AG08396 (cell line): ENCODE results near the gene UBE3D.
"Not testable (repeated sequence)": the region's sequence is repeated elsewhere in the genome, so short reads cannot be mapped to it uniquely, and the experiment has no call there.

ENCODE experiments used
- DNase-seq: peaks from one replicate; pipeline ENCODE4 v3.0.0; 2012; ENCODE audit warnings: low spot score, mixed read lengths

The UBE3D gene

DNA sequence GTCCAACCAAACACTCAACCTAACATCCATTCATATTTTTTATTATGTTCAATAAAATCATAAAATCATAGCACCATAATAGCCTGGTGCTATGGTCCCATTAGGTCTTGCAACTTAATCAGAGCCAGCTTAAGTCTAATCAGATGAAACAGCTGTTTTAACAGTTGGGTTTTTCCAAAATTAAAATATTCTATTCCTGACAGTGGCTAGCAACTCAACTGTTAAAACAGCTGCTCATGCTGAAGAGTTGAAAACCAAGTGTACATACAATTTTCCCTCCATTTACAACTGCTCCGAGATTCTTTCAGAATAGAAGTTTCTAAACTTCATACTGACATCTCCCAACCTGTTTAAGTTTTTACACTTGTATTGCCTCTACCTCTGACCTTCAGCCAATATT, 89.5 kb downstream of the UBE3D start:
- DNase-seq = no peak

DNA sequence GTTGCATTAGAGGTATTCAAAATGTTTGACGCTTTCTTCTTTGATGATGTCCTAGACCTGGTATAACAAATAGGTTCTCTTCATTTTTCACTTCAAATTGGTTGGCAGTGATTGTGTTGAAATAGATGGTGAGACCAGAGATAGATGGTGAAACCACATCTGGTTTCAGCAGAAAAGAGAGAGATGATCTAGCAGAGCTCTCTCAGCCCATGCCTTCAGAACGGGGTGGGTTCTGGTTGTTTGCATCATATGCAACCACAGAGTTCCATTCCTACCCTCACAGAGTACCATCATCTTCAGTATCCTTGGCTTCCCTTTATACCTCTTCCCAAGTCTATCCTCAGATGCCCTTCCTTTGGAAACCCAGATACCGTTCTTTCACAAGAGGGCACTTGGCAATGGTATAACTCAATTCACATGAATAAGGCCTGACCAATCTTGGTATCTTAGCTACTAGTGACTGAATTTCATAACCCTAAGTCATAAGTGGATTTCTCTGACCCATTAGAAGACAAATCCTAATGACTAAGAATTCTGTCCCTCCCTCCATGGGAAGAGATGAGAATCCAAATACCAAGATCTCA, 93.7 kb downstream of the UBE3D start:
- no peak for DNase-seq

DNA sequence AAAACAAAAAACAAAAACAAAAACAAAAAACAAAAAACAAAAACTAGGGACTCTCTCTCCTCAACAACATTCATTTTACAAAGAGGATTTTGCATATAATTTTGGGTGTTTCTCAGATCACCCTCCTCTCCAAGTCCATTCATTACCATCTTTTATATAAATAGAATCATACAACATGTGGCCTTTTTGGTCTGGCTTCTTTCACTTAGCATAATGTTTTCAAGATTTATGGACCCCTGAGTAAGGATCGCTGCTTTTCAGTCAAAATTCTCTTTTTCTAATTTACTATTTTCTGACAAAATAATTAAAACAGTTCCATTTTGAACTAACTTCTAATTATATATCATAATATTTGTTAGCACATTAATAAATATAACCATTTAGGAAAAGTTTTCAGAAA, 94.8 kb downstream of the UBE3D start:
- no peak for DNase-seq

DNA sequence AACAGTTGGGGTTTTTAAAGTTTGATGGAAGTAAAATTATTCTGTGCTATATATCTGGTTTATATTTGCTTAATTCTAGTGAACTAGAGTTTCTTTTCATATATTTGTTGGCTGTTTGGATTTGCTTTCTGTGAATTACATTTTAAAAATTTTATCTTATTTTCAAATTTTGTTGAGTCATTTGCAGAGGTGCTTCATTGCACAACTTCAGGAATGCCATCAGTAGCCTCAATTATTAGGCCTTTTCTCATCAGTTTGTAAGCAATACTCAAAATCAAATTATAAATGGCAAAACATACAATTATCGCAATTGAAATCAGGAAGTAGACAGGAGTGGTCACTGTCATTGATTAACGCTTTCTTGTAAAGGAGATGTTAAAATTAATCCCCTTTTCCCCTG, 96.9 kb downstream of the UBE3D start:
- no peak for DNase-seq

DNA sequence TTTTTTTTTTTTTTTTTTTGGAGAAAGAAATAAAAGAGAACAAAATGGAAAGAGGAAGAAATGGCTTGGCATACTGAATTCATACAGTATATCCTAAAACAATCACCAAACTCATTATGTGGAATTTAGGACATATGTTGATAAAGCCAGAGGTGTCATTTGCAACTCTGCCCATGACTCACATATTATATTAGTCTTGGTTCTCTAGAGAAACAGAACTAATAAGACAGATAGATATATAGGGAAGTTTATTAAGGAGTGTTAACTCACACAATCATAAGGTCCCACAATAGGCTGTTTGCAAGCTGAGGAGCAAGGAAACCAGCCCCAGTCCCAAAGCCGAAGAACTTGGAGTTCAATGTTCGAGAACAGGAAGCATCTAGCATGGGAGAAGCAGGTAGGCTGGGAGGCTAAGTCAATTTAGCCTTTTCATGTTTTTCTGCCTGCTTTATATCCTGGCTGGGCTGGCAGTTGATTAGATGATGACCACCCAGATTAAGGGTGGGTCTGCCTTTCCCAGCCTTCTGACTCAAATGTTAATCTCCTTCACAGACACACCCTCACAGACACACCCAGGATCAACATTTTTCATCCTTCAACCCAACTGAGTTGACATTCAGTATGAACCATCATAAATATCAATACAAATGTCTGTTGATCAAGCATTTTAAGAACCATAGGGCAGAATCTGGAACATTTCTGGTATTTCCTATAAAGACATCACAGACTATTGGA, 102.3 kb downstream of the UBE3D start:
- no peak for DNase-seq

DNA sequence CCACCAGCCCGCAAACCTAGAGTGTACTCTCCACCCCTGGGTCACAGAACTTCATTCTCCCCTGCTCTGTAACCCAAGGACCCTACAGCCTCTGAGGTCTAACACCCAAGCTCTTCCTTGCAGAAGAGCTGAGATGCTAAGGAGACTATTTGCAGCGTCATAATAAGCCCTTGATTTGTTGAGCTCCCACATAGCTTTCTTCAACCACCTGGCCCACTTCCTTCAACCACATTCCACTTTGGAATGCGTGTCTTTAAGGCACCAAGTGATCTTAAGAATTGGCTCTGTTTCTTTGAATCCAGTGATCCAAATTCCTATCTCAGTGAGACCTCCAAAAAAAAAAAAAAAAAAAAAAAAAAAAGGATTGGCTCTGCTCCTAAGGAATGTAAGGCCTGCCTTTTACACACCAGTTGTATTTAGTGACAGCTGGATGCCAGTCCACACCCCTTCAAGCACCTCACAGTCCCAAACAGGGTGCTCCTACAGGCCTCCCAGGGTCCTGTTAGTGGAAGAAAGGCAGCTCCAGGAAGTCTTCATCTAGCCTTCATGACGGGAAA, 106.2 kb downstream of the UBE3D start:
- DNase-seq = peak; percentile 17

DNA sequence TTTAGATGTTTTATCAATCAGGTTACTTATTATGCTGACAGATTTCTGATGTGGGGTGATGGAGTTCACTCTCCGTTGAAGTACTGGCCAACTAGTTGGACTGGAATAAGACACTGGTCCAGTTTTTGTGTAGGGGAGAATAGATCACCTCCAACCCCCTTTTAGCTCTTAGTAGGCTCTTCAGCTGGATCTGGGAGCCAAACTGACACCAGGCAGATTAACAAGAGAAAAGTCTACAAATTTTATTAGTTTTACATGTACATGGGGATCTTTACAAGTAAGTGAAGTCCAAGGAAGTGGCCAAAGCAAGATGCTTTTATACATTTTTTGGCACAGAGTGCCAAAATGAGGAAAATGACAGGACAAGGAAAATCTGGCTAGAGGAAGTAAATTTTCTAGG, 107.1 kb downstream of the UBE3D start:
- DNase-seq = no peak

DNA sequence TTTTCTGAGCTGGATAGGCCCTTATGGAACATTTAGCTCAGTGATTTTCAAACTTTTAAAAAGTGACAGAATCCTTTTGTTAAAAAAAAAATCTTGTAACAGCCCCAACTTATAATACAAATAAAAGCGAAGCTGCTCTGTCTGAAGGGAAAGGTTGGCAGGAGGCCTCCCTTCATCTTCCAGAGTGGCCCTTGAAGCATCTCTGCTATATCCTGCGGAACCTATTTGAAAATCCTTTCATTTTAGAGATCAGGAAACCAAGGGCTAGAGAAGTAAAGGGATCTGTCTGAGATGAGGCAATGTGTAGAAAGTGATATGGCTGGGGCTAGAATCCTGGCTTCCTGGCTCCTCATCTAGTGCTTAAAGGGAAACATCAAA, 107.8 kb downstream of the UBE3D start:
- no peak for DNase-seq

DNA sequence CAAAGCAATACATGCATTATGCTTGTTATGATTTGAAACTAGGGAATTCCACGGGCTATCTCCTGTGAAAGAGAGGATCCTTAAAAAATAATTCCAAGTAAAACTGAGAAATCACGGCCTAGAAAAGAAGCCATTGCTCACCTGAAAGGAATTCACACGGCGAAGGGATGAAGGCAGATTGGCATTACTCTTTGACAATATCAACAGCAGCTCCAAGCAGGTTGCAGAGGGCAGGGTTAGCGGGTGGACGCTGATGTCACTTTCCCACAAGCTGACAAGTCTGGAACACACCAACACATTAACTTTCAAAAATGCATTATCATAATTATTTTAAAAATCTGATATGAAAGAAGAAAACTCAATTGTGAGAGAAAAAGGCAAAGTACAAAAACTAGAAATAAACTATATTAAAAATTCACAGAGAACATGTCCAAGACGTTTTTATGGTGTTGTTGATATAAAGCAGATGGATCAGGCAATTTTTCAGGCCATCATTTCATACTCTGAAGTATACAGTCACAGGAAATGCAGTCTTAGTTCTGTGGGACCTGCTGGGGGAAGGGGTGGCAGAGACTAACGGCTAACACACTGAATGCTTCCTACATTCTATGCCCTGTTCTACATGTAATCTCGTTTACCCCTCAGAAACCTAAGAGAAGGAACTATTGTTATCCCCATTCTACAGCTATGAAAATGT, 108.3 kb downstream of the UBE3D start:
- DNase-seq = no peak

DNA sequence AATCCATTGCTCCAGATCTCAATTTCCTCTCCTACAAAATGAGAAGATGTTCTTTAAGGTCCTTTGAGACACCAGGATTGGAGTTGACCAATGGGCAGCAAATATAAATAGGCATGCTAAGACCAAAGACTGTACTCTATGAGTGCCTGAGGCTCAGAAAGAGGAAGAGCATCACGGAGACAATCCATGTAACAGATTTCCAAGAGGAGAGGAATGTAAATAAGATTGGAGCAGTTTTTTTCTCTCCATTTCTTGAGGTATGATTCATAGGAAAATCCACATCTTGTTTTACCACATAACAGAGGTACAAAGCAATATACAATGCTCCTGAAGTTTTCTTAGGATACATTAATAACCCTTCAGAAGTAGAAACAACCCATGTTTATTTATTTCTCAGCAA, 109.8 kb downstream of the UBE3D start:
- DNase-seq = peak; percentile 30

DNA sequence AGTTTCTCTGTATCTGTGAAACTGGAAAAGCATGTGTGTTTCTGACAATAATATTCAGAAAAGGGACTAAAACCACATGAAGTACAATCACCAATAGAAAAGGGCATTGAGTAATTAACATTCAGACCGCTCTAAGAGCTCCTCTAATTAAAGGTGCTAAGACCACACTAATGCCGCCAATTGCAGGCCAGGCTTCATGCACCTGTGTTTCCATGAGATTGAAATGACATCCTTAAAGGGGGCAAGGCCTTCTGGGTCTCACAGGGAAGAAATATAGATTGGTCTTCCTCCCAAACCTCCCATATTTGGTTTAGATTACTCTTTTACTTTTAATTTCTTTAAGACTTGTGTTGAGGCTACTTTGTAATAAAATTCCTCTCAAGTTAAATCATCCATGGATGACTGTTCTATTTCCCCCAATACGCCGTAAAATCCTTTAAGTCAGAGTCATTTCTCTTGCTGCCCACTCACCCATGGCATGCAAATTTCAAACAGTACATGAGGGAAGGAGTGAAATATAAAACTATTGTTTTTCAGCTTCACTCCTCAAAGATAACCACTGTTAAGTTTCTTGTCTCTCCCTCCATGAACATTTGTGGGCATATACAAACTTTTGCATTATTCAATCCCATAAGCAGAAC, 110.6 kb downstream of the UBE3D start:
- DNase-seq = no peak

DNA sequence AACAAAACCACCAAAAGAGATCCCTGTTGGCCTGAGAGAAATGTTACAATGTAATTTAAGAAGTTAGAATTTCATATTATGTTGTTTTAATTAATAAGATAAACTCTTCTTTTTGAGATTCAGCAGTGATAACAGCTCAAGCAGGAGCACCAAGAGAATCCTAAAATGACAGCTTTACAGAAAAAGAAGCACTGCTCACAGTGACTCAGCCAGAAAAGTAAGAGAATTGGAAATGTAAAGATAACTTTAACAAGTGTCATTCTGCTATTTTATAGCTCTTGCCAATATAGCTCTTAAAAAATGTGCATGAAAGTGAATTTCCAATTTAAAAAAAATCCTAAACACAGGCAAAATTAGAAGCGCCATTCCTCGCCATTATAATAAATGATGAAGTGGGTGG, 111.3 kb downstream of the UBE3D start:
- DNase-seq = no peak

DNA sequence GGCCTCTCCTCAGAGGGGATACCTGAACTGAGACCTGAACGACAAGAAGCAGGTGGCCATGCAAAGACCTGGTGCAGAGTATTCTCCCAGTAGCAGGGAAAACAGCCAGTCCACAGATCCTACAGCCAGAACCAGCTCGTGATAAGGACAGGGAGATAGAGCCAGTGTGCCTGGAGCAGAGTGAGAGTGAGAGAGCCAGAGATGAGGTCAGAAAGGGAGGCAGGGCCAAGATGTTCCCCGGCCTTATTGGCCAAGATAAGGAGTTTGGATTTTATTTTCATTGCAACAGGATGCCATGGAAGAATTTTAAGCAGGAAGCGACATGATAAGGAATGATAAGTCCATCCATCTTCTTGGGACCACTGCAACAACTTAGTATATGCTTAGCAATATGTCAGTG, 111.8 kb downstream of the UBE3D start:
- no peak for DNase-seq

DNA sequence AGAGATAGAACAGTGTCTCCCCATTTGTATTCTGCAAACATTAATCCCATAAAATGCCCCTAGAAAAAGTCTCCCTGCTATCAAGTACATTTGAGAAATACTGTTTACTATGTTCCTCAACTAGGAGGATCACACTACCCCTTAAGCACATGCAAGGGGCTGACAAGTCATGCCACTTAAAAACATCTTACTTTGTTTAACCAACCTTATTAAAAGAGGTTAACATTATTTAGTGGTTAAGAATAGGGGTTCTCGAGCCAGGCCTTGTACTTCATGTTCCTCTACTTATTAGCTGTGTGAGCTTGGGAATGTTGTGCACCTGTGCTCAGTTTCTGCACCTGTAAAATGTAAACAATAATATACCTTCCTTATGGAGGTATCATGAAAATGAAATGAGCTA, 113.7 kb downstream of the UBE3D start:
- DNase-seq = no peak

DNA sequence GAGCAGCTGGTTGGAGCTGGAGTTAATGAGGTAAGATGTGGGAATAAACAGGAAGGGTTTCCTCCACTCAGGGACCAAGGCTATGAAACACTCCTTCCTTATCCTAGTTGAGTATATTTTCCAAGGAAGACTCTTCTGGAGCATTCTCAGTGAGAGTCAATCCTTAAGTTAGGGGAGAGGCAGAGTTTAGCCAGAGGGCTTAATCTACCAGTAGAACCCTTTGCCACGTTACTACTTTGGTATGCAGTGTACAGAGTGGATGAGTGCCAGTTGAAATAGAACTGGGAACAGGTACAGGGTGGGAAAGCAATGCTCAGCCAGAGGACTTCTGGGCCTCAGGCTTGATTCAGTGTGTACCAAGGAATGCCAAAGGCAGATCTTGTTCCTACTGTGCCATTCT, 114.3 kb downstream of the UBE3D start:
- no peak for DNase-seq

DNA sequence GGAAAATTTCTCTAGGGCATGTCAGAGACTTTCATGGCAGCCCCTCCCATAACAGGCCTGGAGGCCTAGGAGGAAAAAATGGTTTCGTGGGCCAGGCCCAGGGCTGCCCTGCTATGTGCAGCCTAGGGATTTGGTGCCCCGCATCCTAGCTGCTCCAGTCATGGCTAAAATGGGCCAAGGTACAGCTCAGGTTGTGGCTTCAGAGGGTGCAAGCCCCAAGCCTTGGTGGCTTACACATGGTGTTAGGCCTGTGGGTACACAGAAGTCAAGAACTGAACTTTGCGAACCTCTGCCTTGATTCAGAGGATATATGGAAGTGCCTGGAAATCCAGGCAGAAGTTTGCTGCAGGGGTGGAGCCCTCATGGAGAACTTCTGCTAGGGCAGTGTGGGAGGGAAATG, 134.7 kb downstream of the UBE3D start:
- not testable (repeated sequence) for DNase-seq

DNA sequence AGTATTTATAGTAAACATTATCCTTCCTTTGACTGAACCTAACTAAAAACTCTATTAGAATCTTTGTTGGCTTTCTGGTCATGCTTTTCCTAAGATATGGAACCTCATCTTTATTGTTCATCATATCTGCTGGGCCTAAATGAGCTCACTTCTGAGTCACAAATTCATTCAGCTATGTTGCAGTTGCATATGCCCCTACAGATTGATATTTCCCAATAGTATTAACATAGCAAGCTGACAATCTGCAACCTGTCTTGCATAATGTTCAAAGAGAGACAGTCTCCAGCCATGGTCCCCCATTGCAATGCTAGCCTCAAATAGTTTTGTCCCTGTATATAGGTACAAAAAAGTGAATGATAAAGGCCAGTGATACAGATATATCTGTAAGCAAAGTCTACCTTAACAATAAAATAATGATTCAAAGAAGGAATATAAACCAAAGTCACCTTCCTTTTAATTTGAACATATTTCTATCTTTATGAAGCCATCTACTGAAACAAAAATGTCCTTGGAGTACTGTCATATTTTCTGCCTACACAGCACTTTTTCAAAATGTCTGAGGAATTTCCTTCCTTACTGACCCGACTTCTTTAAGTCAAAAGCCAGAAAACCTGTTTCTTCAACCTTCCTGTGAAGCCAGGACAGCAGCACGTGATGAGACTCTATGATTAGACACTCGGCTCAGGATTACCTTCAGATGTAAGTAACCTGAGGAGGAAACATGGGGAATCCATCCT, 140.7 kb downstream of the UBE3D start:
- peak; percentile 5 for DNase-seq

DNA sequence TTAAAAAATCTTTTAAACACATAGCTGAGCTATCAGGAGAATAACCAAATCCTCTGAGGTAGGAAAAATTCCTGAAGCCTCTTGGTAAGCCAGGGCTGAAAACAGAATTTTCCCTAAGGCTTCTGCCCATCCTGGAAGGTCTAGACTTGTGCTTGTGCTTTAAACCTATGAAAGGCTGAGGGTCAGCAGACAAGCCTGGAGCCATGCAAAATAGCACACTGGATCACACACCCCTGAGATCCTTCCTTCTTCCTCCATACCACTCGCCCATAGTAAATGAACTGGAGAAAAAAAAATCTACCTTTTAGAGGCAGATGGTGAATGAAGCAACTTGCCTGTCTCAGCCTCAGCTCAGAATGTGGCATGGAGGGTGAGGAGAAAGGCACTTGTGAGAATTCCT, 144.4 kb downstream of the UBE3D start:
- no peak for DNase-seq

DNA sequence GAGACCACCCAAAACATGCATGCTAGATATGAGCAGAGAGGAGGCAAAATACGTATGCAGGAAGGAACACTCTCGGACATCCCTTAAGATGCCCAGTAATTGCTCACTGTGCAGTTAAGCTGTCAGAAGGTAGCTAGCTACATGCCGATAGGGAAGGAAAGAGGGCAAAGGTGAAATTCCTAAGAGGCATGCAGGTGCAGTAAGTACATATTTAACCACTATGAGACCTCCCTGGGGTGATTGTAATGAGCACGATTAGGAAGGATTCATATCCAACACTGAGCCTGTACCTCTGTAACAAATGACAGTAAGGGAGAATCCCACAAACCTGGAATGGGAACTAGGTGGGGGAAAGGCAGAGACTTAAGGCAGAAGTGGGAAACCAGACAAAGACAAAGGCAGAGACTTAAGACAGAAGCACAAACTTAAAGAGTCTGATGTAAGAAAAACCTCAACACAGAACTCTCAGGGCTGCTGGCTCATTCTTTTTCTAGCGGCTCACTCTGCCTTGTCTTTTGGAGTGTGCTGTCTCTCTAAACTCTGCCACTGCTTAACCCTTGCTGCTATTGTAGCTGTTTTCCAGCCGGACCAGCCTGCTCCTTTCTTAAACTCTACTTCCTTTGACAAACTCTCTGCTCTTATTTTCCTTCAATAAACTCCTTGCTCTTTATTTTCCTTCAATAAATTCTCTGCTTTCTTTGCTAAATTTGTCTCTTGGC, 148.1 kb downstream of the UBE3D start:
- DNase-seq = no peak

DNA sequence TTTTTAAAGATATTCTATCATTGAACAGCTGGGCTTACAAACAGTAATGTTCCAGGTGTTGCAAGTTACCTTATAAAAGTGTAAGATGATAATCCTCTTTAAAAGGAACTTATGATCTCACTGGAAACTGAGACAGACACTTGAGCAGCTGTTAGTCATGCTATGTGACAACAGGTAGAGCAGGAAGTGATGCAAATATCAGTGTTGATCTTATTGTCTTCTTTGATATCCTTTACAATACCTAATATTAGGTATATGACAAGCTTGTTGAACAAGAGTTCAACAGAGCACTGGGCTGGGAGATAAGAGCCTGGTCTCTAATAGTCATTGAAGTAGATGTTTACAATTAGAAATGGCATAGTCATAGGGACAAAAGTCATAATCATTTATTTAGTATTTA, 150.0 kb downstream of the UBE3D start:
- DNase-seq = no peak

DNA sequence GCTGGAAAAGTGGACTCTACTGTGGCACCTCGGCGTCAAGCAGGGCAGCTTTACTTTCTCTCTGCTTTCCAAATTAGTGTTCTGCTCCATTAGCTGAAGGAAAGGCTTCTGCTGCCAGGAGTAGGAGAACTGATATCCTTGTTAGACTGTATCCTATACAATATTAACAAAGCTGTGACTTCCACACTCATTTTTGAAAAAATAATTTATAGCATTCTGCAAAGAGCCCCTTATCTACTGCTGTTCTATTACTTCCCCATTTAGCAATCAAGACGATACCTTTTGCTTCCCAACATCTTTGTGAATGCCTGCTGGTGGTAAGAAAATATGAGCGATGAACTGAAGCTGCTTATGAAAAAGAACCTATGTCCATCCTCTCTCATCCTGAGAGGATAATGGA, 151.1 kb downstream of the UBE3D start:
- DNase-seq = no peak
